SH-SY5Y (cell line): ENCODE results near the gene COMMD3.

Source experiments
- GATA2 ChIP-seq: IDR thresholded peaks from 2 replicates; pipeline ENCODE4 v1.6.1; 2011; ENCODE audit warnings: mild to moderate bottlenecking, low read depth, low read length
- GATA3 ChIP-seq: IDR thresholded peaks from 2 replicates; pipeline ENCODE4 v1.6.1; 2011; ENCODE audit warnings: low read depth, mild to moderate bottlenecking, low read length, moderate library complexity

GRCh38 chr10:22293747-22294404 lies 22.3 kb upstream of the COMMD3 start:
- TF ChIP-seq GATA3: no peak
- no peak for TF ChIP-seq GATA2
